GM23248 (cell line): ENCODE measurements around the gene DUSP10.

Experiments used
- EZH2 ChIP-seq: fragments of 200-600 bp; sonication (generic); IDR thresholded peaks from 2 replicates; pipeline ENCODE4 v1.6.1; 2018; ENCODE audit warnings: antibody characterized with exemption, mild to moderate bottlenecking; ENCODE audit not compliant: insufficient read depth, poor library complexity, severe bottlenecking
- EZH2phosphoT487 ChIP-seq: fragments of 200-600 bp; sonication (generic); IDR thresholded peaks from 2 replicates; pipeline ENCODE4 v1.6.1; 2018; ENCODE audit warnings: antibody characterized with exemption, moderate library complexity, mild to moderate bottlenecking, low read depth; ENCODE audit not compliant: insufficient read depth

DNA sequence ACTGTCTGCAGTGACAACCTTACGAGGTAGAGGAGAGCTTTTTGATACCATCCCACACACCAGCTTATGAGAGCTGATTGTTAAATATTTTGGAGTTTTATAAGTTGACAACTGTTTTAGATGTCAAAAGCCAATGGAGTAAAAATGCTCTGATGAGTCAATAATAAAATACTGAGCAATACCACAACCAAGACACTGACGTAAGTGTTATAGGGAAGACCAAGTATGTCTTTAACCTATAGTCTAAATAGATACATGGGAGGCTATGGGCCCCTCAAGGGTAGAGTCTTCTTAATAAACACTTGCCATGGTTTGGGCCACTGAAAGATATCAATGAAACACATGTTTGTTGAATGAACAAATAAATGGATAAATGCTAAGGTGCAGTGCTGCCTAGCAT is 49.2 kb downstream of the DUSP10 start:
- TF ChIP-seq EZH2phosphoT487 (no peak), EZH2 (no peak)
